Measurements from ENCODE around the gene PCDHB6.
"Not testable (repeated sequence)": the region's sequence is repeated elsewhere in the genome, so short reads cannot be mapped to it uniquely, and the experiment has no call there.

The PCDHB6 gene

DNA sequence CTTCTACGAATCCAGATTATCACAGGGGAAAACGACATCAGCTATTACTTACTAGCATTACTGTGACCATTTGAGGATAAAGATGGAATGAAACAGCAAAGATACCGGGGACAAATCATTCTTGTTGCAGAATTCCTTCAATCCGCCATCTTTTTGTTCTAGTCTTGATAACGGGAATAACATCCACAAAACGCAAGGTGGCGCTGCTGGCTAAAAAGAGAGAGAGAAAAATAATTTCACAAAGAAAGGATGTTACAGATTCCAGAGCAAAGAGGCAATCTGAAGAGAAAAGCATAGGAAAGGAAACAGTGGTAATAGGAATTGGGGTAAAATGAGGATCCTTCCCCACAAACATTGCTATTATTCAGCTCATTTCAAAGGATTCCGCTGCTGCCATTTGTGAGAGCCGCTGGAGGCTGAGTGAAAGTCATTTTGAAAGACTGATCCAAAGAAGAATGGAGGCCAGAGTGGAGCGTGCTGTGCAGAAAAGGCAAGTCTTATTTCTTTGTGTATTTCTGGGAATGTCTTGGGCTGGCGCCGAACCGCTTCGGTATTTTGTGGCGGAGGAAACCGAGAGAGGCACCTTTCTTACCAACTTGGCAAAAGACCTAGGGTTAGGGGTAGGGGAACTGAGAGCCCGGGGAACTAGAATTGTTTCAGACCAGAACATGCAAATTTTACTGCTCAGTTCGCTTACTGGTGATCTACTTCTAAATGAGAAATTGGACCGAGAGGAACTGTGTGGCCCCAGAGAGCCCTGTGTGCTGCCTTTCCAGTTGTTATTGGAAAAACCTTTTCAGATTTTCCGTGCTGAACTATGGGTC is 22.7 kb downstream of the PCDHB6 start, which contains the start of gene PCDHB7:
PCDHB7 (plus strand) TSS at position 264 of the 824 bp plus-strand sequence; CDS start at position 456, 192 bp downstream.
- peak; percentile 58 for DNase-seq (ENCODE audit: low spot score)

DNA sequence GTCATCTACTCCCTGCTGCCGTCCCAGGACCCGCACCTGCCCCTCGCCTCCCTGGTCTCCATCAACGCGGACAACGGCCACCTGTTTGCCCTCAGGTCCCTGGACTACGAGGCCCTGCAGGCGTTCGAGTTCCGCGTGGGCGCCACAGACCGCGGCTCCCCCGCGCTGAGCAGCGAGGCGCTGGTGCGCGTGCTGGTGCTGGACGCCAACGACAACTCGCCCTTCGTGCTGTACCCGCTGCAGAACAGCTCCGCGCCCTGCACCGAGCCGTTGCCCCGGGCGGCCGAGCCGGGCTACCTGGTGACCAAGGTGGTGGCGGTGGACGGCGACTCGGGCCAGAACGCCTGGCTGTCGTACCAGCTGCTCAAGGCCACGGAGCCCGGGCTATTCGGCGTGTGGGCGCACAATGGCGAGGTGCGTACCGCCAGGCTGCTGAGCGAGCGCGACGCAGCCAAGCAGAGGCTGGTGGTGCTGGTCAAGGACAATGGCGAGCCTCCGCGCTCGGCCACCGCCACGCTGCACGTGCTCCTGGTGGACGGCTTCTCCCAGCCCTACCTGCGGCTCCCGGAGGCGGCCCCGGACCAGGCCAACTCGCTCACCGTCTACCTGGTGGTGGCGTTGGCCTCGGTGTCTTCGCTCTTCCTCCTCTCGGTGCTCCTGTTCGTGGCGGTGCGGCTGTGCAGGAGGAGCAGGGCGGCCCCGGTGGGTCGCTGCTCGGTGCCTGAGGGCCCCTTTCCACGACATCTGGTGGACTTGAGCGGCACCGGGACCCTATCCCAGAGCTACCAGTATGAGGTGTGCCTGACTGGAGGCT is 24.6 kb downstream of the PCDHB6 start:
- DNase-seq (ENCODE audit: low spot score), result not testable (repeated sequence)

DNA sequence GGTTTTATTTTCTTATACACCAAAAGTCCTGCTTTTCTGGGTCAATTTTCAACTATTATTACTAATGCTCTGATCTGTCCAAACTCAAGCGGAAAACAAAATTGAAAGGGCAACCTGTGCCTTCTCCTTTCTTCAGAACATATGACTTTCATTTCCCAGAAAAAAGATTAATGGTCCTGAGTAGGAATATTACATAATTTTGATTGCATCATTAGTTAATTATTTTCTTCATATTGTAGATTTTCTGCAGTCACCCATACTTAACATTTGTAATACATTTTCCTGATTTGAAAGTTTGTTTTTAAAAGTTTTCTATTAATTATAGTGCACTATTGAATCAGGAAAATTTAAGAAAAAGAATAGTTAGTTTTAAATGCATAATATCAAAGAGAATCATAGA is 26.1 kb downstream of the PCDHB6 start:
- DNase-seq (ENCODE audit: low spot score), result no peak

DNA sequence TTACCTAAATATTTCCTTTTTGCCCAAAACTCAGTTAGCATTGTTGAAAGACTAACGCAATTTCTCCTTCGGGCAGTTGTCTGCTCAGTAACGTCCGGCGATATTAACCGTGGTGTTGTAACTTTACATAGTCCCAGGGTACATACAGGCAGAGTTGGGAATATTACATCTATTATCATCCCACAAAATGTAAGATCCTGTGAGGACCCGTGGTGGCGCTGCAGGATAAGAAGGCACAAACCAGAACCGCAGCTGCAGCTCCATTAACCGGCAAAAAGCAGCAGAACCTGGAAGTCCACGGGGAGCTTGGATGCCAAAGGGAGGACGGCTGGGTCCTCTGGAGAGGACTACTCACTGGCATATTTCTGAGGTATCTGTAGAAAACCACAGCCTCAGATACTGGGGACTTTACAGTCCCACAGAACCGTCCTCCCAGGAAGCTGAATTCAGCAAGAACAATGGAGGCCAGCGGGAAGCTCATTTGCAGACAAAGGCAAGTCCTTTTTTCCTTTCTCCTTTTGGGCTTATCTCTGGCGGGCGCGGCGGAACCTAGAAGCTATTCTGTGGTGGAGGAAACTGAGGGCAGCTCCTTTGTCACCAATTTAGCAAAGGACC is 27.8 kb downstream of the PCDHB6 start, which contains the start of gene PCDHB8:
PCDHB8 (plus strand) TSS at position 214 of the 615 bp plus-strand sequence; CDS start at position 459, 245 bp downstream.
- DNase-seq (ENCODE audit: low spot score), result peak; percentile 53

DNA sequence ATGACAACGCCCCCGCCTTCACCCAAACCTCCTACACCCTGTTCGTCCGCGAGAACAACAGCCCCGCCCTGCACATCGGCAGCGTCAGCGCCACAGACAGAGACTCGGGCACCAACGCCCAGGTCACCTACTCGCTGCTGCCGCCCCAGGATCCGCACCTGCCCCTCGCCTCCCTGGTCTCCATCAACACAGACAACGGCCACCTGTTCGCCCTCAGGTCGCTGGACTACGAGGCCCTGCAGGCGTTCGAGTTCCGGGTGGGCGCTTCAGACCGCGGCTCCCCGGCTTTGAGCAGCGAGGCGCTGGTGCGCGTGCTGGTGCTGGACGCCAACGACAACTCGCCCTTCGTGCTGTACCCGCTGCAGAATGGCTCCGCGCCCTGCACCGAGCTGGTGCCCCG is 29.5 kb downstream of the PCDHB6 start:
- not testable (repeated sequence) for DNase-seq (ENCODE audit: low spot score)

DNA sequence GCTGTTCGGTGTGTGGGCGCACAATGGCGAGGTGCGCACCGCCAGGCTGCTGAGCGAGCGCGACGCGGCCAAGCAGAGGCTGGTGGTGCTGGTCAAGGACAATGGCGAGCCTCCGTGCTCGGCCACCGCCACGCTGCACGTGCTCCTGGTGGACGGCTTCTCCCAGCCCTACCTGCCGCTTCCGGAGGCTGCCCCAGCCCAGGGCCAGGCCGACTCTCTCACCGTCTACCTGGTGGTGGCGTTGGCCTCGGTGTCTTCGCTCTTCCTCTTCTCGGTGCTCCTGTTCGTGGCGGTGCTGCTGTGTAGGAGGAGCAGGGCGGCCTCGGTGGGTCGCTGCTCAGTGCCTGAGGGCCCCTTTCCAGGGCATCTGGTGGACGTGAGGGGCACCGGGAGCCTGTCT is 30.0 kb downstream of the PCDHB6 start:
- not testable (repeated sequence) for DNase-seq (ENCODE audit: low spot score)

DNA sequence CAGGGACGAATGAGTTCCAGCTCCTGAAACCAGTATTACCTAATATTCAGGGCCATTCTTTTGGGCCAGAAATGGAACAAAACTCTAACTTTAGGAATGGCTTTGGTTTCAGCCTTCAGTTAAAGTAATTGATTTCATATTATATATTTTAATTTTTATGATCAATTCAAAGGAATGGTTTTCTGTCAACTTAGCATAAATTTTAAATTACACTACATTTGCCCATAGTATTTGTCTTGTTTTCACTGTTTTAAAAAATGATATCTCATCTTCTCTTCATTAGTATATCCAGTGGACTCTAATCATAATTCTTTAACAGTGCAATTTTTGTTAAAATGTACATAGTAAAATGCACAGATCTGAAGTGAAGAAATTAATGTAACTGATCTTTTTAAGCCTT is 30.5 kb downstream of the PCDHB6 start:
- no peak for DNase-seq (ENCODE audit: low spot score)

DNA sequence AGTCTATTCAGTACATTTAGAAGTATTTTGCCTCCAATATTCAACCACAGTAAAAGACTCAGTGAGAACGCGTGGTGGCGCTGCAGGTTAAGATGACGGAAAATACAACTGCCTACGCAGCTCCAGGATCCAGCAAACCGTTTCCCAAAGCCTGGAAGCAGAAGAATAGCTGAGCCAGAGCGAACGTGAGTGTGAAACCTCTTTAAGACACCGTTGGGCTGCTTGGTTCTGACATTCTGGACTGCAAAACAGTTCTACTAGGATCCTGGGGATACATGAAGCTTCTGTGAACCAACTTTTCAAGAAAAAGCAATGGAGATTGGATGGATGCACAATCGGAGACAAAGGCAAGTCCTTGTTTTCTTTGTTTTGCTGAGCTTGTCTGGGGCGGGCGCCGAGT is 32.4 kb downstream of the PCDHB6 start, which contains the start of gene PCDHB16:
PCDHB16 (plus strand) TSS at position 140 of the 400 bp plus-strand sequence; CDS start at position 313, 173 bp downstream.
- DNase-seq (ENCODE audit: low spot score), result peak; percentile 74

DNA sequence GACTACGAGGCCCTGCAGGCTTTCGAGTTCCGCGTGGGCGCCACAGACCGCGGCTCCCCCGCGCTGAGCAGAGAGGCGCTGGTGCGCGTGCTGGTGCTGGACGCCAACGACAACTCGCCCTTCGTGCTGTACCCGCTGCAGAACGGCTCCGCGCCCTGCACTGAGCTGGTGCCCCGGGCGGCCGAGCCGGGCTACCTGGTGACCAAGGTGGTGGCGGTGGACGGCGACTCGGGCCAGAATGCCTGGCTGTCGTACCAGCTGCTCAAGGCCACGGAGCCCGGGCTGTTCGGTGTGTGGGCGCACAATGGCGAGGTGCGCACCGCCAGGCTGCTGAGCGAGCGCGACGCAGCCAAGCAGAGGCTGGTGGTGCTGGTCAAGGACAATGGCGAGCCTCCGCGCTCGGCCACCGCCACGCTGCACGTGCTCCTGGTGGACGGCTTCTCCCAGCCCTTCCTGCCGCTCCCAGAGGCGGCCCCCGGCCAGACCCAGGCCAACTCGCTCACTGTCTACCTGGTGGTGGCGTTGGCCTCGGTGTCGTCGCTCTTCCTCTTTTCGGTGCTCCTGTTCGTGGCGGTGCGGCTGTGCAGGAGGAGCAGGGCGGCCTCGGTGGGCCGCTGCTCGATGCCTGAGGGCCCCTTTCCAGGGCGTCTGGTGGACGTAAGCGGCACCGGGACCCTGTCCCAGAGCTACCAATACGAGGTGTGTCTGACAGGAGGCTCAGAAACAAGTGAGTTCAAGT is 34.4 kb downstream of the PCDHB6 start:
- DNase-seq (ENCODE audit: low spot score), result not testable (repeated sequence)

DNA sequence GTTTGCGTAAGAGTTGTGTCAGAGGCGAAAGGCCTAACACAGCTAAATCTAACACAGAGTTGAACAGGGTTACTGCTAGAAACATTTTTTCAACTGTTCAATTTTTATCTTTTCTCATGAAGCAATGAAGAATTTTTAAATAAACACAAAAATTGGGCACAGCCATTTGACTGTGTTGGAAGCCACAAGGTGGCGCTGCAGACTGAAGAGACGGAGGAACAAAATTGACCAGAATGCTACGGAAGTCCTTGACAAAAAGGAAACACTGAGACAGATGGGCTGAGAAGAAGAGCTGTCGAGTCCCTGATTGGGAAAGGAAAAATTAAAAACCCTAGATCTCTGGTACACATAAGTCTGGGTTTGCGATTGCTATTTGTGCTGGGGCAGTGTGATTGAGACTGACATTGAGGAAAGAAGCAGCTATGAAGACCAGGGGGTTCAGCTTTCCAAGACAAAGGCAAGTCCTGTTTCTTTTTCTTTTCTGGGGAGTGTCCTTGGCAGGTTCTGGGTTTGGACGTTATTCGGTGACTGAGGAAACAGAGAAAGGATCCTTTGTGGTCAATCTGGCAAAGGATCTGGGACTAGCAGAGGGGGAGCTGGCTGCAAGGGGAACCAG is 37.1 kb downstream of the PCDHB6 start, which contains the start of gene PCDHB9:
PCDHB9 (plus strand) TSS at position 265 of the 616 bp plus-strand sequence; CDS start at position 423, 158 bp downstream.
- DNase-seq (ENCODE audit: low spot score), result peak; percentile 68

DNA sequence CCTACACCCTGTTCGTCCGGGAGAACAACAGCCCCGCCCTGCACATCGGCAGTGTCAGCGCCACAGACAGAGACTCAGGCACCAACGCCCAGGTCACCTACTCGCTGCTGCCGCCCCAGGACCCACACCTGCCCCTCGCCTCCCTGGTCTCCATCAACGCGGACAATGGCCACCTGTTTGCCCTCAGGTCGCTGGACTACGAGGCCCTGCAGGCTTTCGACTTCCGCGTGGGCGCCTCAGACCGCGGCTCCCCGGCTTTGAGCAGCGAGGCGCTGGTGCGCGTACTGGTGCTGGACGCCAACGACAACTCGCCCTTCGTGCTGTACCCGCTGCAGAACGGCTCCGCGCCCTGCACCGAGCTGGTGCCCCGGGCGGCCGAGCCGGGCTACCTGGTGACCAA is 38.8 kb downstream of the PCDHB6 start:
- not testable (repeated sequence) for DNase-seq (ENCODE audit: low spot score)

DNA sequence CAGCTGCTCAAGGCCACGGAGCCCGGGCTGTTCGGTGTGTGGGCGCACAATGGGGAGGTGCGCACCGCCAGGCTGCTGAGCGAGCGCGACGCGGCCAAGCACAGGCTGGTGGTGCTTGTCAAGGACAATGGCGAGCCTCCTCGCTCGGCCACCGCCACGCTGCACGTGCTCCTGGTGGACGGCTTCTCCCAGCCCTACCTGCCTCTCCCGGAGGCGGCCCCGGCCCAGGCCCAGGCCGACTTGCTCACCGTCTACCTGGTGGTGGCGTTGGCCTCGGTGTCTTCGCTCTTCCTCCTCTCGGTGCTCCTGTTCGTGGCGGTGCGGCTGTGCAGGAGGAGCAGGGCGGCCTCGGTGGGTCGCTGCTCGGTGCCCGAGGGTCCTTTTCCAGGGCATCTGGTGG is 39.3 kb downstream of the PCDHB6 start:
- DNase-seq (ENCODE audit: low spot score), result not testable (repeated sequence)

DNA sequence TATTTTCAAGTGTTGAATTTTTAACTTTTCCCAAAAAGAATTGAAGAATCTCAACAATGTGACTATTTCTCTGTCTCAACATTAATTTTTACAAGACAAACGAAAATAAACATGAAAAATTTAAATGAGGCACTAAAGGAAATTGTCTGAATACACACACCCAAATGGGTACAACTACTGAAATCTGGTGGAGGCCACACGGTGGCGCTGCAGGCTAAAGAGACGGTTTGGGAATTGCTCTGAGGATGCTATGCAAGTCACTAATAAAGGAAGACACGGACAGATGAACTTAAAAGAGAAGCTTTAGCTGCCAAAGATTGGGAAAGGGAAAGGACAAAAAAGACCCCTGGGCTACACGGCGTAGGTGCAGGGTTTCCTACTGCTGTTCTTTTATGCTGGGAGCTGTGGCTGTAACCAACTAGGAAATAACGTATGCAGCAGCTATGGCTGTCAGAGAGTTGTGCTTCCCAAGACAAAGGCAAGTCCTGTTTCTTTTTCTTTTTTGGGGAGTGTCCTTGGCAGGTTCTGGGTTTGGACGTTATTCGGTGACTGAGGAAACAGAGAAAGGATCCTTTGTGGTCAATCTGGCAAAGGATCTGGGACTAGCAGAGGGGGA is 42.4 kb downstream of the PCDHB6 start, which contains the start of gene PCDHB10:
PCDHB10 (plus strand) TSS at position 244 of the 616 bp plus-strand sequence; CDS start at position 444, 200 bp downstream.
- peak; percentile 64 for DNase-seq (ENCODE audit: low spot score)

DNA sequence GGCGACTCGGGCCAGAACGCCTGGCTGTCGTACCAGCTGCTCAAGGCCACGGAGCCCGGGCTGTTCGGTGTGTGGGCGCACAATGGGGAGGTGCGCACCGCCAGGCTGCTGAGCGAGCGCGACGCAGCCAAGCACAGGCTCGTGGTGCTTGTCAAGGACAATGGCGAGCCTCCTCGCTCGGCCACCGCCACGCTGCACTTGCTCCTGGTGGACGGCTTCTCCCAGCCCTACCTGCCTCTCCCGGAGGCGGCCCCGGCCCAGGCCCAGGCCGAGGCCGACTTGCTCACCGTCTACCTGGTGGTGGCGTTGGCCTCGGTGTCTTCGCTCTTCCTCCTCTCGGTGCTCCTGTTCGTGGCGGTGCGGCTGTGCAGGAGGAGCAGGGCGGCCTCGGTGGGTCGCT is 44.5 kb downstream of the PCDHB6 start:
- DNase-seq (ENCODE audit: low spot score), result not testable (repeated sequence)

DNA sequence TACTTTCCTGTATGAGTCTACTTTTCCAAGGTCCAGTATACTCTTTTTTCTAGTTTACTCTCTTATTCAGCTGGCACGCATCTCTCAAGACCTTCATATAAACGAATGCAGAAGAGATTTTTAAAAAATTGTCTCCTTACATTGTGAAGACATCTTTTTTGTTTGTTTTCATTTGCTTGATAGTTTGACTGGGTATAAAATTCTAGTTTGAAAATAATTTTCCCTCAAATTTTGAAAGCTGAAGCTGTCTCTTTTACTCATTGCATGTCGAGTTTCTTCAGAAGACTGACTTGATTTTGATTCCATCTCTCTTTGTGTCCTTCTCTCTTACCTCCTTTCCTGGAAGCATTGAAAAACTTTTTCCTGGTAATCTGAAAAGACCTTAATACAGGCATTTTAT is 46.5 kb downstream of the PCDHB6 start:
- DNase-seq (ENCODE audit: low spot score), result no peak

DNA sequence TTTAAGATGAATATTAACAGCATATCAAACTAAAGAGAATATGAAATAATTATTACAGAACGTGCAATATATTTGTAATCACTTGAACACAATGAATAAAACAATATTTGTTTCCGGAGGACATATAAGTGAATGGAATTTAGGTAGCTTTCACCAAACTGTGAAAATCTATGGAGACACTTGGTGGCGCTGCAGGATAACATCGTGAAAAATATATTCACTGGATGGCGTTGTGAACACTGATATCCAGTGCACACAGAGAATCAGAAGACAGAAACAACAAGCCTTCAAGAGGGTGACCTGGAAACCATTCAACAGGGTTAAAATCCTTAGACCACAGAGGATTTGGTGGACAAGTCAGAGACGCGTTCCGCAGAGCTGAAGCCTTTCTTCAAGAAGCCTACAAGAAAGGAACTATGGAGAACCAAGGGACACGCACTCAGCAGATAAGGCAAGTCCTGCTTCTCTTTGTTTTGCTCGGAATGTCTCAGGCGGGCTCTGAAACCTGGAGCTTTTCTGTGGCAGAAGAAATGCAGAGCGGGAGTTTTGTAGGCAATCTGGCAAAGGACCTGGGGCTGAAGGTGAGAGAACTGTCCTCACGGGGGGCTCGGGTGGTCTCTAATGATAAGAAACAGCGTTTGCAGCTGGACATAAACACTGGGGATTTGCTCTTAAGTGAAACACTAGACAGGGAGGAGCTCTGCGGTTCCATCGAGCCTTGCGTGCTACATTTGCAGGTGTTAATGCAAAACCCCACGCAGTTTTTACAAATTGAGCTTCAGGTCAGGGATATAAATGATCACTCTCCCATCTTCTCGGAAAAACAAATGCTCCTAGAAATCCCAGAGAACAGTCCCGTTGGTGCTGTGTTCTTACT is 49.7 kb downstream of the PCDHB6 start, which contains the start of gene PCDHB11:
PCDHB11 (plus strand) TSS at position 269 of the 877 bp plus-strand sequence; CDS start at position 417, 148 bp downstream.
- DNase-seq (ENCODE audit: low spot score), result peak; percentile 37

DNA sequence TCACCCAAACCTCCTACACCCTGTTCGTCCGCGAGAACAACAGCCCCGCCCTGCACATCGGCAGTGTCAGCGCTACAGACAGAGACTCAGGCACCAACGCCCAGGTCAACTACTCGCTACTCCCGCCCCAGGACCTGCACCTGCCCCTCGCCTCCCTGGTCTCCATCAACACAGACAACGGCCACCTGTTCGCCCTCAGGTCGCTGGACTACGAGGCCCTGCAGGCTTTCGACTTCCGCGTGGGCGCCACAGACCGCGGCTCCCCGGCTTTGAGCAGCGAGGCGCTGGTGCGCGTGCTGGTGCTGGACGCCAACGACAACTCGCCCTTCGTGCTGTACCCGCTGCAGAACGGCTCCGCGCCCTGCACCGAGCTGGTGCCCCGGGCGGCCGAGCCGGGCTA is 51.3 kb downstream of the PCDHB6 start:
- DNase-seq (ENCODE audit: low spot score), result not testable (repeated sequence)

DNA sequence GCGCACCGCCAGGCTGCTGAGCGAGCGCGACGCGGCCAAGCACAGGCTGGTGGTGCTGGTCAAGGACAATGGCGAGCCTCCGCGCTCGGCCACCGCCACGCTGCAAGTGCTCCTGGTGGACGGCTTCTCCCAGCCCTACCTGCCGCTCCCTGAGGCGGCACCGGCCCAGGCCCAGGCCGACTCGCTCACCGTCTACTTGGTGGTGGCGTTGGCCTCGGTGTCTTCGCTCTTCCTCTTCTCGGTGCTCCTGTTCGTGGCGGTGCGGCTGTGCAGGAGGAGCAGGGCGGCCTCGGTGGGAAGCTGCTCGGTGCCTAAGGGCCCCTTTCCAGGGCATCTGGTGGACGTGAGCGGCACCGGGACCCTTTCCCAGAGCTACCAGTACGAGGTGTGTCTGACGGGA is 51.8 kb downstream of the PCDHB6 start:
- DNase-seq (ENCODE audit: low spot score), result not testable (repeated sequence)
